GM19025 (cell line): Measurements from ENCODE around the gene BAZ2A.
"Not testable (repeated sequence)": the region's sequence is repeated elsewhere in the genome, so short reads cannot be mapped to it uniquely, and the experiment has no call there.

ENCODE experiments used
- ATAC-seq: cut with Tn5 transposase; IDR thresholded peaks from one replicate; pipeline ENCODE4 v1.9.1; 2021; ENCODE audit warnings: mild to moderate bottlenecking, low read depth, moderate library complexity; ENCODE audit not compliant: unreplicated experiment

The BAZ2A gene

DNA sequence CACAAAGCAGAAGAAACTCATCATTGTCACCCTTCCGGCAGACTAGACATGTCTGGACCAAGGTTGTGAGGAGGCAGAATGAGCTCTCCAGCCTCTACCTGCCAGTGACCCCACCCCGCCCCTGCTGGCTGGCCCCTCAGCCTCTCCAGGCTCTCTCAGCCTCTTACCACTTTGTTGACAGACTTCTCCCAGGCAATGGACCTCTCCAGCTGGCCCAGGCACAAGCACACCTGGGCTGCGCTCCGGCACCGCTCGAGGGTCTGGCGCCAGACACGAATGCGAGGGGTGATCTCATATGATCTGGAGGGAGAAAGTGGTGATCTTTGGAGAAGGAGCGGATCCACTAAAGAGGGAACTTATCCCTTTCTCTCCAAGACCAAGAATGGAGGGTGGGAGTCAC is 30.3 kb downstream of the BAZ2A start:
- ATAC-seq, result no peak

DNA sequence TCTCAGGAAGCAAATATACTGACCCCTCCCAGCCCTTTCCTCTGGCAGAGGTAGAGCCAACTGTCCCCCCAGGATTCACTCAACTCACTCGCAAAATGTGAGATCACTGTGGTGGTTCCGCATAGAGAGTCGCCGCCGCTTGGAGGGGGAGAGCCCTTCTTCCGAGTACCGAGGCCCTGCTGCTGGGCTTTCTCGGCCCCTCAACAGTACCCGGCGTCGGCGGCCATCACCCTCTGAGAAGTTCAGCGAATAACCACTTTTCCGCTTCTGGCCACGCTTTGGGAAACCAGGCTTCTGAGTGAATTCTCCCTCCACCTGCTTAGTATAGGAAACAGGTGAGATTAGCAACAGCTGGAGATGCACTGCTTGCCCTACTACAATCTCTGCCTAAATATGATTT is 31.1 kb downstream of the BAZ2A start:
- no peak for ATAC-seq

DNA sequence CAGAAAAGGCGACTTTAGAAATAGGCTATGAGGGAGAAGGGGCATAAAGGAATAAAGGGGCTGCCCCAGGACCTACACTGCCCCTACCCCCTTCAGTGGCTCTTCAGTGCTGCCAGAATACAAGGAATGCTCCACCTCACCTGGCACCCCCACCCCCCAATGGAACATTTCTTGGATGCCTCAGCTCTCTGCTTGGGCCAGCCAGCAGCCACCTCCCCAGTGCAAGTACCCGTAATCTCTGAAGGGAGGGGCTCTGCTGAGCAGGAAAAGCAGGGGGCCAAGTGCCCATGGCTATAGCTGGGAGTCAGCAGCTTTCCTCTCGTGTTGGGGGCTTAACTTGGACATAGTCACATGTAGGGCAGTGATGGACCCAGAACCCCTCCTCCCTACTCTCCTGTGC is 33.3 kb downstream of the BAZ2A start:
- no peak for ATAC-seq

DNA sequence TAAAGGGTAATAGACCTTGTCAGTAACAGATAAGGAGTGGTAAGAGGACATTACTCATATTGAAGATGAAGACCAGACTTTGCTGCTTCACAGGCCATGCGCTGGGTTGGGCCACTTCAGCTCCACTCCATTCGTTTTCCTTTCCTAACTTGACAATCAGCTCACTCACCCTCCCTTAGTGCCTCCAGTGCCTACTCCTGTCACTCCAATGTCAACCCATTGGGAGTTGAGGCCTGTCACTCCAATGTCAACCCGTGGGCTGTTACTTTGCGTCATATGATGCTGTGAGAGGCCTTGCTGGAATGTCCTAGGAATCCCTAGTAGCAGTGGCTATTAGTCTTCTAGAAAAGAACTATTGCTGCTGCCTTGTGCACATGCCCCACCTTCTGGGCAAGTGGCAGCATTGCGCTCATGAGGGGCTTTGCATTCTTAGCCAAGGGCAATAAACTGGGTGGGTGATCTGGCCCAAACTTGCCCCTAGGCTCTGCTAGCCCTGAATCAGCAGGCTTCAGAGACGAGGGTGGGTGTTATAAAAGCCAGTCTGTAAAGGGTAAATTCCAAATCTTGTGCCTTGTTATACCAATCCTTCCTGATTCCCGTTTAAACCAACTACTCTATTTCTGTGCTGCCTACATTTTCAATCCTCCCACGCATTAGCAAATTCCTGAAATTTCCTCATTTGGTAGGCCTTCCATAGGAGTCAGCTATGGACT is 36.1 kb downstream of the BAZ2A start:
- peak; percentile 48 for ATAC-seq

DNA sequence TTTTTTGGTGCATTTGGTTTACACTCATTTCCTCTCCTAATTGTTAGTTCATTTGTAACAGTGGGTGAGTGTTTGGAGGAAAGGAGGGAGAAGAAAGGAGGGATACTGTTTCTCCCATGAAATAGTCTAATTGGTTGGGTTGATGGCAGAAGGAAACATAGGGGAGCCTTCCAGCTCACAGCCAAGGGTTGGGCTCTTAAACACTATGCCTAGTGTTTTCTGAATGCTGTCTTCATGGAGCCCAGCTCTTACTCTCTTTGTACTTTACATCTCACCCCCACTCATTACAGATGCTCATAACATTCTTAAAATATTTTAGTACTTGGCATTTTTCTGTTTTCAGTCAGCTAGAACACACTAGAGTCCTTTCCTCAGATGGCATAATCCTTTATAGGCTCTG is 38.2 kb downstream of the BAZ2A start:
- ATAC-seq, result no peak

DNA sequence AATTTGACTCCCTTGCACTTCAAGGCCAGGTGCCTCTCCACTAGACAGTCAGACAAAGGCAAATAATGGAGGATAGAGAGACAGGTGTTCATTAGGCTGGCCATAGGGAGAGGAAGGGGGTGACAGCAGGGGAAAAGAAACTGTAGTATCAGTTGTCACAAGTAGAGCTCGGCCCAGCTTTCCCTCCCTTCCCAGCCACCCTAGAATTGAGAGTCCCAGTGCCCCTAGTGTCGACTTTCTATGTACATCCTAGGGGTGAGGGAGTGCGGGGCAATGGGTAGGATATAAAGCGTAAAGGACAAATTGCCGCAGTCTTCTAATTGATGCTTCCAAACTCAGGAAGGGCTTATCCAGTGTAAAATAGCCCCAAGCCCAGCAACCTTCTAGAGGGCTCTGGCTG is 39.0 kb downstream of the BAZ2A start:
- ATAC-seq, result no peak

DNA sequence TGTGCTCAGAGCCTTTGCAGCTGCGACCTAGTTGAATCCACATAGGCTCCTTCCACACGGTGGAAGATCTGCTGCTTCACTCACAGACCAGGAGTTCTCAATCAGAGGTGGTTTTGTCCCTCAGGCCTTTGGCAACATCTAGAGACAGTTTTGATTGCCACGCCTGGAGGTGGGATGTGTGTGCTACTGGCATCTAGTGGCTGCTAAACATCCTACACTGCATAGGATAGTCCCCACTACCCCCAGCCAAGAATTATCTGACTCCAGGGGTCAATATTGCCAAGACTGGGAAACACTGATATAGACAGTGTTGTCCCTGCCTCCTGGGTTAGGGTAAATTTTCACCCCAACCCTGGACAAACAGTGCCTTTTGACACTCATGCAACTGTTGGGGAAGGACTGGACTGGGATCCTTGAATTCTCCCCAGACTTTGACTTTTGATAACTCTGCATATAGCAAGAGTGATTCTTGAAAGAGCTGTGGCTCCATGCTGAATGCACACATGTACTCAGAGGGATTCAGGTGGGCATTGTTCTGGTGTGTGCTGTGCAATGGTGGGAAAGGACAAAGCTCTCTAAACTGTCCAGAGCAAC is 39.8 kb downstream of the BAZ2A start:
- no peak for ATAC-seq

DNA sequence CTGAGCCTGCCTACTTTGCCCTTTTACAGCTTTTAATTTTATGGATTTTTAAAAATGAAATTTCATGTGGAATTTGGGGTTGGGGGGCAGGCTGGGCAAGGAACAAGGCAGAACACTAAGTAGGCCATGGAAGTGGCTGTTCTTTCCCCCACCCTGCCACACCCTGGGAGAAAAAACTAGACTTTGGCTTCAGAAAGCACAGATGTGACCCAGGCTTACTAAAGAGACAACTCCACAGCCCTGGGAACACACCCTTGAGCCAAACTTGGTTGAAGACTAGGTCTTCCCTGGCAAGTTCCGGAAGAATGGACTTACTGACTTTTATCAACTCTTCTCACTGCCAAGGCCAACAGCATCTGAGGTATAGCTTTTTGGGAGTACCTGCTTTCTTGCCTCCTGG is 40.3 kb downstream of the BAZ2A start:
- ATAC-seq, result no peak

DNA sequence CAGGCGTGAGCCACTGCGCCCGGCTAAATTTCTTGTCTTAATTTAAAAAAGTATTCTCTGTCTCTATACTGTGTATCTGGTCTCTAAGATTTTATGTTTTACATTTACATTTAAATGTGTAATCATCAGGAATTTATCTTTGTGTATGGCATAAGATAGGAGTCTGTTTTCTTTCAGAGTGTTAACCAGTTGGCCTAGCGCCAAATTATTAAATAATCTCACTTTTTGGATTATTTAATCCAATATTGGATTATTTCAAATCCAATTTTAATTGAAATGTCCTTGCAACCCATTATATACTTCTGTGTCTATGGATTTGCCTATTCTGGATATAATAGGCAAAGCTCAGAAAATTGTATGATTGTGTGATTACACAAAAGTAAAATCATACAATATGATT is 45.0 kb downstream of the BAZ2A start:
- ATAC-seq, result no peak

DNA sequence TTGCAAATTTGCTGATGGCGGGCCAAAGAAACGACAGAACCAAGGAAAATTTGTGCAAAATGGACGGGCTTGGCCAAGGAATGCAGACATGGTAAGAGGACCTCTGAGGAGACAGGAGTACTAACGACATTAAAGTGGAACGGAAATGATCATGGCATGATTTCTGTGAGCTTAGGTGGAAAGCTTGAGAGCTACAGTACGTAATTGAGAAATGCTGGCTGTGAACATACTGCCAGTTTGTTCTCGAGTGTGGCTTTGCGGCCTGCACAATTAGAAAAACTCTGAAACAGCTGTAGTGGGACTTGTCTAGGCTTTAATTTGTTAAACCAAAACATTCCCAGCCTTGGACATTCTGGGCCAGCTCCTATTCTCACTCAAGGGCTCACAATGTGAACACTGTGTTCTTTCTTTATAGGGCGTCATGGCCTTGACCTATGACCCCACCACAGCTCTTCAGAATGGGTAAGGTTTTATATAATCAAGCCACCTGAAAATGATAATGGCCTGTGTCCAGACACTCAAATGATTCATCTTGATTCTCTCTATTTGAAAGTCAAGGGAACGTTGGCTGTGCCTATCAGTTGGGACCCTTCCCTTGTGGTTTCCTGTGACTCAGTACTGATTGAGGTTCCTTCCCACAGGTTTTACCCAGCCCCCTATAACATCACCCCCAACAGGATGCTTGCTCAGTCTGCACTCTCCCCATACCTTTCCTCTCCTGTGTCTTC is 48.5 kb downstream of the BAZ2A start:
- ATAC-seq, result no peak

DNA sequence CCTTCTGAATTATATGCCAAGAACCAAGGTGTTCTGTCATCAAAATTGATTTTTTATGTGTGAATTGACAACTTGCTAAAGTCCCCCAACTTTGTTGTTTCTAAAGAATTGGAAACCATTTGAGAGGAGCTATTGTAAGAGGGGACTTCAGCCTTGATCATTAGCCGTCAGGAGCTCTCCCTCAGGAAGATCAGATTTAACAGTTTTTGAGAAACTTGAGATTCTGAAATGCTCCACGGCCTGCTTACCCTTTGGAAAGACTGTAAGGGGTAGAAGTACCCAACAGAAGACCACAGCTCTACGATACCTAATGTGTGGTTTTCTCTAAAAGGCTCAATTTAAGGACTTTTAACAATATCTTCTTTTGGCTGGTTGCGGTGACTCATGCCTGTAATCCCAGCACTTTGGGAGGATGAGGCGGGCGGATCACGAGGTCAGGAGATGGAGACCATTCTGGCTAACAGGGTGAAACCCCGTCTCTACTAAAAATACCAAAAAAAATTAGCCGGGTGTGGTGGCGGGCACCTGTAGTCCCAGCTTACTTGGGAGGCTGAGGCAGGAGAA is 51.1 kb downstream of the BAZ2A start:
- no peak for ATAC-seq

DNA sequence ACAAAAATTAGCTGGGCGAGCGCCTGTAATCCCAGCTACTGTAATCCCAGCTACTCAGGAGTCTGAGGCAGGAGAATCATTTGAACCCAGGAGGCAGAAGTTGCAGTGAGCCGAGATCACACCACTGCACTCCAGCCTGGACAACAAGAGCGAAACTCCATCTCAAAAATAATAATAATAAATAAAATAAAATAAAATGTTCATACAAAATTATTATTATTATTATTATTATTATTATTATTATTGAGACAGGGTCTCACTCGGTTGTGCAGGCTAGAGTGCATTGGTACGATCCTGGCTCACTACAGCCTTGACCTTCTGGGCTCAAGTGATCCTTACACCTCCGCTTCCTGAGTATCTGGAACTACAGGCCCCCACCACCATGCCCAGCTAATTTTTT is 52.9 kb downstream of the BAZ2A start:
- not testable (repeated sequence) for ATAC-seq

DNA sequence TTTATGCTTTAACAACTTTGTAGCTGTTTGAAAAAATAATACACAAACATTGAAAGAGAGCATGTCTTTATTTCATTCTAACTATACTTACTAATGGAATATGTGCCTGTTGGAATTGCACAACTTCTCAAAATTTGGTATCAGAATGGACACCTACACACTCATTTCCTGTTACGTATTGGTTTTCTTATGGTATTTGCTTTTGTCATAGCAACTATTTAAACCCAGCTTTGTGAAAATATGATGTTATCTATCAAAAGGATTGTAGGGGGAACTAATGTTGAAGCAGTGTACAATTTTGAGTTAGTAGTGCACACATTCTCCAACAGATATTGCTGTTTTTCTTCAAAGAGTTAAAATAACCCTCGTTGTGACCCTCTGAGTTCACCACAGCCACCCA is 55.9 kb downstream of the BAZ2A start:
- ATAC-seq, result no peak

DNA sequence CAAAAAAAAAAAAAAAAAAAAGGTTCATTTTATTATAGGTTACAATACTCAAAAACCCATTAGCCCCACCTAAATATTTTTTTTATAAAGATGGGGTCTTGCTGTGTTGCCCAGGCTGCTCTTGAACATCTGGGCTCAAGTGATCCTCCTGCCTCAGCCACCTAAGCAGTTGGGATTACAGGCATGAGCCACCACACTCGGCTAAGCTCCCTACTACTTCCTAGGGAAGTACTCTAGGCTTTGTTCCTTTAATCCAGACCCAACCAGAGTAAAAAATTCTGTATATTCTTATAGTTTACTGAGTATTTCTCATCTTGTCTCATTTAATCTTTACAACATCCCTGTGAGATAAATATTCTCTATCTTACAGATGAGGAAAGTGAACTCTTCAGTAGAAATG is 57.8 kb downstream of the BAZ2A start:
- ATAC-seq, result no peak

DNA sequence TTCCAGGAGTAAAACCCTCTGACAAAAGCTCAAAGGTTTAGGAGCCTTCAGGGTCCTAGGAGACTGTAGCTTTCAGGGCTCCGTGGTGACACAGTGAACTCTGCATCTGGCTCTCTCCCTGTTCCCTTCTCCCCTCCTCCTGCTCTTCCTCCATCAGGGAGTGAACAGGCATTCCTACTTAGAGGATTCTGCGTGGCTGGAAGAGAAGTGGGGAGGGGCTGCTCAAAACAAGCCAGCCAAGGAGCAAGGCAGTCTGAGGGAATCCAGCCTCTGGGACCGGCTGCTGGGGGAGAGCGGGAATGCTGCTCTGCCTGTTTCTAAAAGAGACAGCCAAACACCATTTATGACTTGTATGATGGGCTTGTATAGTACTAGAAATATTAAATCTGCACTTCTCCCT is 59.0 kb downstream of the BAZ2A start:
- no peak for ATAC-seq

DNA sequence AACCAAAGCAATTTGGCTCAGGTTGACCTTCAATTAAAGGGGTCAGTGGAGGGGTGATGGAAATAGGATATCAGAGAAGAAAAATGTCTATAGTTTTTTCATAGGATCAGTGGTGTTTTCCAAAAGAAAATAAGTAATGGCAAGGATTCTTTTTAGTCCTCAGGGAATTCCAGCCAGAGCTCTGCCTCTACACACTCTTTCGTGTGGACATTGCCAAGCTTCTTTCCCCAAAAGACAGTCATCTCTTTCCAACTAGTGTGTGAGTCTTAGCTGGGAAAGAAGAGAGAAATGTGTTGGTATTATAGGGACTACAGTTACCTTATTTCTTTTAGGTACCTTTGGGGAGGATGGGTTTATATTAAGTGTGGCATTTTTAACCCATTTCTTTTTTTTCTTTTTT is 62.0 kb downstream of the BAZ2A start:
- no peak for ATAC-seq

DNA sequence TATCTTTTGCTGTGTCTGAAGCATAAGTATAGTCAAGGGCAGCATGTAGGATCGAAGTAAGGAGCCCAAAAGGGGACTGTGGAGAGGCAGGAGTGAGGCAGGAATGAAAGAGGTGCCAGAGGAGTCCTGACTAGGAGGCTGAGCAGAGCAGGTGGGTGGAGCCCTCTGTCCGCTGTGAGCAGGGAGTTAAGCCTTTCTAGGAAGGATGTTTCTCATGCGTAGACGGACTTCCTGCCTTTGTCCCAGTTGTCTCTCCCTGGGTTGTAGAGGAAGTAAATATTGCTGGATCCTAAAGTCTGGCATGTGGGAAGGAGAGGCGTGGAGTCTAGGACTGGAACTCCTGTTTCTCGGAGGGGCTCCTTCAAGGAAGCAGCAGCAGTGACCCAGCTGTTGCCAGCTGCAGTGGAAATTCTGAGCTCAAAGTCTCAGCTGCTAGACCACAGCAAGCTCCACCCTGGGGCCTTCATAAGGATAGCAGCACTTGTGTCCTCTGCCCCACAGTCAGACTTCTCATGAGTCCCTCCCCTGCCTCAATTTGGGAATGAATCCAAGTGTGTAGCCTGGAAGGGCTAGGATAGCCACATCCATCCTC is 64.5 kb downstream of the BAZ2A start:
- ATAC-seq, result no peak

DNA sequence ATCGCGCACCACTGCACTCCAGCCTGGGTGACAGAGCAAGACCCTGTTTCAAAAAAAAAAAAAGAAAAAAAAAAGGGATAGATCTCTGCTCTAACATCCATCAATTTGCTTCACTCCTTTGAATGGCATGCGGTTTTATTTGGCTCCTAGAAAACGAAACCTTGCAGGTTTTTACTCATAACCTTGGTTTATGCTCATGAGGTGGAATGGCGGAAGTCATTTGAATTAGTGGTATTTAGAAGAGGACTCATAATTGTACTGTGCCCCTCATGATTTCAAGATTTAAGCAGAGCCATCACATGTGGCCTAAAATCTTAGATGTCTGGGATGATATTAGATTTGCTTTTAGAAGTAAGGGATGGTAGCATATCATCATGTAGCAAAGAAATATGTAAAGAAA is 79.1 kb downstream of the BAZ2A start:
- no peak for ATAC-seq

DNA sequence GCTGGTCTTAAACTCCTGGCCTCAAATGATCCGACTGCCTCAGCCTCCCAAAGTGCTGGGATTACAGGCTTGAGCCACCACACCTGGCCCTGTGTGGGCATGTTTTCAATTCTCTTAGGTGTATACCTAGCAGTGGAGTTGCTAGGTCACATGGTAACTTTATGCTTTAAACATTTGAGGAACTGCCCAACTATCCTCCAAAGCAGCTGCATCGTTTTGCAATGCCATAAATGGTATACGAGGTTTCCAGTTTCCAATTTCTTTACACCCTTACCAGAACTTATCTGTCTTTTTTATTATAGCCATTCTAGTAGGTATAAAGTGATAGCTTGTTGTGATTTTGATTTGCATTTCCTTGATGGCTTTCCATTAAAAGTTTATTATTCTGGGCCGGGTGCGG is 83.4 kb downstream of the BAZ2A start:
- no peak for ATAC-seq
